ENCODE results near the gene REC114. TPM values are rescaled to one million over a fixed set of nuclear protein-coding genes. Genes with fewer than 3 reads are reported as not detected.

Gene REC114
- total and polyA plus RNA-seq, 2 donors (not counting 3 experiments of a cell fraction or from before 2014, with no cell fraction given), result not detected

DNA sequence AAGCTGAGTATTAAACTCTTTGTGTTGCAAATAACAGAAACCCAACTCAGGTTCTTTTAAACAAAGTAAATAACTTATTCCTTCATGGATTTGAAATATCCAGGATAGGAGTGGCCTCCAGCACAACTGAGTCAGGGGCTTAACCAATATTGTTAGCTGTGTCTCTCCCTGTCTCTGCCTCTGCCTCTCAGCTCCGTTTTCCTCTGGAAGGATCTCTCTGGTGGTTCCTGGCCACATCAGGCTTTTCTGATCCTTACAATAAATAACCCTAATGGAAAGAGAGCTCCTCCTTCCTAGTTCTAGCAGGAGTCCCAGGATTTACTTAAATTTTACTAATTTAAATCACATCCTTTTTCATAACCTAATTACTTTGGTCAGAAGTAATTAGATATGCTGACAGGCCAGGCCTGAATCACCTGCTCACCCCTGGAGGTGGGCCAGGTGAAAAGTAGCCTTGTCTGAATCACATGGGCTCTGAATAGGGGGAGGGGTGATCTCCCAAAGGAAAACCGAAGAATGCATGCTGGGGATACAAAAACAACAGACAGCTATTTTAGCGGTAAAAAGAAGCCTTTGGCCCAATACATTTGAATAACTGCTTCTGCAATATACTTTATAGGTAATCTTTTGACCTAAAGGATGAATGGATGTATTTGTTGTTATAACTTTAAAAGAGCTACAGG lies 75.4 kb downstream of the REC114 start:
- Histone ChIP-seq H3K36me3 (ENCODE audit: control insufficient read depth in 2 of 2, extremely low read depth in 1 of 2, insufficient read depth in 2 of 2, low read length in 2 of 2) (no peaks in the 10 kb centered on the region), H3K9me3 (replicated peaks; ENCODE audit: control insufficient read depth, insufficient read depth, low read length) (no peaks in the 10 kb centered on the region), H4K20me1 (replicated peaks; ENCODE audit: control insufficient read depth, extremely low read depth, insufficient read depth, low read length) (no peaks in the 10 kb centered on the region), H3K9me1 (replicated peaks; ENCODE audit: control insufficient read depth, extremely low read depth, insufficient read depth, low read length) (no peaks in the 10 kb centered on the region), H3K4me3 (replicated peaks in 1 of 3; ENCODE audit: insufficient read depth in 1 of 3, low read depth in 1 of 3, low read length in 3 of 3) (no peak overlapping the region), H3K27me3 (ENCODE audit: control insufficient read depth in 2 of 2, insufficient read depth in 2 of 2, low read length in 2 of 2) (peaks cover 0 to 15% of the 10 kb centered on the region in 2 experiments), H3K79me2 (ENCODE audit: control insufficient read depth, insufficient read depth, low read length) (no peaks in the 10 kb centered on the region), H3K27ac (ENCODE audit: insufficient read depth, low read depth, low read length) (no peak overlapping the region), H2AFZ (ENCODE audit: low read depth, low read length) (no peak overlapping the region), H3K4me2 (ENCODE audit: insufficient read depth, low read length) (no peak overlapping the region), H3K9ac (replicated peaks; ENCODE audit: extremely low read depth, insufficient read depth, low read length) (no peak overlapping the region), H3K4me1 (ENCODE audit: control insufficient read depth, extremely low read depth, insufficient read depth, low read length) (no peaks in the 10 kb centered on the region)
- dilution Hi-C loops (cut with MboI; ENCODE audit: extremely low pct_ligation_motif_present, low sequenced_read_pairs), result no loop called here
- ChIA-PET CTCF (interaction anchor here (0.9 kb wide), 1 partner anchor 12 kb away, joined by 3 read pairs; no protein-coding TSS in a partner anchor), POLR2A (no interaction called here)
- FAIRE-seq (no peak), DNase-seq (ENCODE audit: low read depth, low spot score) (no peak)
- intact Hi-C loops (cut with micrococcal nuclease), result no loop called here
- BruUV-seq (replicated peaks), result no TSS peak
- TF ChIP-seq, protein P1, sequence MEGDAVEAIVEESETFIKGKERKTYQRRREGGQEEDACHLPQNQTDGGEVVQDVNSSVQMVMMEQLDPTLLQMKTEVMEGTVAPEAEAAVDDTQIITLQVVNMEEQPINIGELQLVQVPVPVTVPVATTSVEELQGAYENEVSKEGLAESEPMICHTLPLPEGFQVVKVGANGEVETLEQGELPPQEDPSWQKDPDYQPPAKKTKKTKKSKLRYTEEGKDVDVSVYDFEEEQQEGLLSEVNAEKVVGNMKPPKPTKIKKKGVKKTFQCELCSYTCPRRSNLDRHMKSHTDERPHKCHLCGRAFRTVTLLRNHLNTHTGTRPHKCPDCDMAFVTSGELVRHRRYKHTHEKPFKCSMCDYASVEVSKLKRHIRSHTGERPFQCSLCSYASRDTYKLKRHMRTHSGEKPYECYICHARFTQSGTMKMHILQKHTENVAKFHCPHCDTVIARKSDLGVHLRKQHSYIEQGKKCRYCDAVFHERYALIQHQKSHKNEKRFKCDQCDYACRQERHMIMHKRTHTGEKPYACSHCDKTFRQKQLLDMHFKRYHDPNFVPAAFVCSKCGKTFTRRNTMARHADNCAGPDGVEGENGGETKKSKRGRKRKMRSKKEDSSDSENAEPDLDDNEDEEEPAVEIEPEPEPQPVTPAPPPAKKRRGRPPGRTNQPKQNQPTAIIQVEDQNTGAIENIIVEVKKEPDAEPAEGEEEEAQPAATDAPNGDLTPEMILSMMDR (IDR thresholded peaks at IDR 0.05; ENCODE audit: extremely low read depth in 1 of 2, insufficient read depth in 1 of 2, low read depth in 1 of 2, low read length in 2 of 2), result no peak
- TF ChIP-seq FOS (IDR thresholded peaks at IDR 0.05; ENCODE audit: borderline replicate concordance, insufficient read depth, low read length) (no peak), POLR2AphosphoS5 (IDR thresholded peaks at IDR 0.05; ENCODE audit: insufficient read depth, low read depth, low read length) (no peak), POLR2A (IDR thresholded peaks at IDR 0.05; ENCODE audit: low read depth, low read length) (no peak)
- TF ChIP-seq, protein P2, sequence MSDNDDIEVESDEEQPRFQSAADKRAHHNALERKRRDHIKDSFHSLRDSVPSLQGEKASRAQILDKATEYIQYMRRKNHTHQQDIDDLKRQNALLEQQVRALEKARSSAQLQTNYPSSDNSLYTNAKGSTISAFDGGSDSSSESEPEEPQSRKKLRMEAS (IDR thresholded peaks at IDR 0.05; ENCODE audit: insufficient read depth, insufficient read length), result no peak
